Aorta (tissue), 5 donors: Measurements from ENCODE around the gene ETAA1. TPM values are rescaled to one million over a fixed set of nuclear protein-coding genes. Genes with fewer than 3 reads are reported as not detected.
A peak's percentile ranks its signal among the peaks of the same experiment; 100 is the strongest.

Source experiments
- ATAC-seq: fragments of 200-7000 bp; cut with Tn5 transposase; one replicate; pipeline ENCODE4 v1.9.1; 2022; ENCODE audit warnings: moderate library complexity; ENCODE audit not compliant: low FRiP score
- DNase-seq, 2 donors: peaks; one replicate each; pipeline ENCODE4 v3.0.0-alpha.2; 2020
- H3K27ac ChIP-seq, 2 donors: one replicate each; pipeline ENCODE4 v1.5.1; 2013; ENCODE audit warnings: low read length in 2 of 2, mild to moderate bottlenecking in 2 of 2, moderate library complexity in 2 of 2, control low read depth in 1 of 2, inconsistent platforms in 1 of 2, low read depth in 1 of 2
- H3K27me3 ChIP-seq, 2 donors: one replicate each; pipeline ENCODE4 v1.6.1; 2013; ENCODE audit warnings: control low read depth in 1 of 2, low read length in 1 of 2, mild to moderate bottlenecking in 1 of 2, moderate library complexity in 1 of 2; ENCODE audit not compliant: insufficient read depth in 2 of 2, control insufficient read depth in 1 of 2
- H3K36me3 ChIP-seq, 2 donors: one replicate each; pipeline ENCODE4 v1.6.1; 2013; ENCODE audit warnings: control low read depth in 1 of 2, low read length in 1 of 2, mild to moderate bottlenecking in 1 of 2; ENCODE audit not compliant: insufficient read depth in 2 of 2, control insufficient read depth in 1 of 2
- H3K4me1 ChIP-seq, 2 donors: one replicate each; pipeline ENCODE4 v1.6.1; 2013; ENCODE audit warnings: low read length in 2 of 2, control low read depth in 1 of 2, mild to moderate bottlenecking in 1 of 2, moderate library complexity in 1 of 2; ENCODE audit not compliant: insufficient read depth in 2 of 2, control insufficient read depth in 1 of 2
- H3K4me3 ChIP-seq, 2 donors: one replicate each; pipeline ENCODE4 v1.5.1; 2013; ENCODE audit warnings: low read length in 2 of 2, control low read depth in 1 of 2, mild to moderate bottlenecking in 1 of 2
- H3K9me3 ChIP-seq: one replicate; pipeline ENCODE4 v1.6.1; 2013; ENCODE audit warnings: mild to moderate bottlenecking, low read length; ENCODE audit not compliant: control insufficient read depth
- WGBS, 2 donors: extraction: QIAGEN DNeasy Blood & Tissue Kit; methylation state at CpG; one replicate each; pipeline ENCODE4 v1.1.7; 2013; 5-methylcytosine and 5-hydroxymethylcytosine counted together
- intact Hi-C, 2 donors: fragments of 100-400 bp; cut with DNase I; formaldehyde crosslinking; loops; one replicate each; pipeline versions ENCODE4 v1.14.2 to v1.15.0; 2022
- long read RNA-seq, 2 donors: library from polyadenylated mRNA; unstranded; transcript quantifications; one replicate each; pipeline ENCODE4 v2.0.0, GENCODE V29; 2020 to 2021
- polyA plus RNA-seq, 2 donors: library from polyadenylated mRNA; stranded (reverse); fragments of 200-250 nt; gene quantifications; one replicate each; pipeline ENCODE4 v1.2.3, GENCODE V29; 2013
- total RNA-seq, 2 donors: library from RNA; stranded (reverse); fragmentation: NEBNext Ultra II Directional; extraction: Animal tissue kit (Norgen Biotek cat#: 25700); gene quantifications; one replicate each; pipeline ENCODE4 v1.2.1, GENCODE V29; 2021
- donor health status: healthy with polysubstance abuse.
- donor health status: Bipolar disorder and iron deficiency.
- donor health status: DM: no; HTN: no; CAD: no.
- donor health status: DM: no; HTN: no; CAD: no.
- donor health status: DM: yes; HTN: yes; CAD: no.

Gene ETAA1
- total RNA-seq (10 to 100 TPM; 11.7 to 14.9 TPM), polyA plus RNA-seq (10 to 100 TPM in 1 of 2 donors, 1 to 10 TPM in 1; 8.3 to 14.6 TPM)
- long read RNA-seq, donor 1, partial matches to known transcripts, result 6 of 9 reads
- long read RNA-seq, donor 1, other reads (novel, unspliced or antisense), result 3 of 9 reads
- long read RNA-seq, donor 2, partial matches to known transcripts, result 1 of 3 reads
- long read RNA-seq, donor 2, other reads (novel, unspliced or antisense), result 1 of 3 reads

DNA sequence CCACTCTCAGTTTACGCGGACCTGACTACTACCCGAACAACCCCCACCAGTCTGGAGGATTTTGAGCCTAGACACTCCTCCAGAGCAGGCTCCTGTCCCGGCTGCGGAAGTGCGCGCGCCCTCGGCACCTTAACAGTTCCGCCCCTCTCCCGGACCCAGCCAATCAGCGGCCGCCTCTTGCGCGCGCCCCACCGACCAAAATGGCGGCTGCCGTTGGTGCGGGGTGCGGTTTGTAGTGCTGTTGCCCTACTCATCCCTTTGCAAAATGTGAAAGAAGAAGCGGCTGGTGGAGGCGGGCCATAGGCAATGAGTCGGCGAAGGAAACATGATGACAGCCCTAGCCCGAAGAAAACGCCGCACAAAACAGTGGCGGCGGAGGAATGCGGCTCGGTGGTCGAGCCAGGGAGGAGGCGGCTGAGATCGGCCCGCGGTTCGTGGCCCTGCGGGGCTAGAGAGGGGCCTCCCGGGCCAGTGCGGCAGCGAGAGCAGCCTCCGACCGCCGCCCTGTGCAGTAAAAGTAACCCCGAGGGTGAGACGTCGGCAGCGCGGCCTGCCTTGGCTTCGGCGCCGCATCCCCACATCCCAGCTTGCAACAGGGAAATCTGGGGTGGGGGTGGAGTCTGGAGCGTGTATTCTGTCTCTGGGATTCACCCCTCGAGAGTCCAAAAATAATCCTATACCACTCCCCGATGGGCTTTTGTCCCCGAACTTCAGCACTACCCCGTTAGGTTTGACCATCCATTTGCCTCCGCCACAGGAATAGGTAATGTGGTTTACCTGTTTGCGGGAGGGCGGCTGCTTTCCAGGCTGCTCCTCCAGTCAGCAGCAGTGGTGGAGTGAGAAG lies at the start of gene ETAA1:
ETAA1 (plus strand) TSS at position 191 of the 844 bp plus-strand sequence; CDS start at position 307, 116 bp downstream.
- DNase-seq (peak; percentile 96 to 98), ATAC-seq (peak; percentile 99)
- intact Hi-C loops, result loop anchor here in 1 of 2 donors (2.0 to 10.0 kb wide), 2 partner anchors 29 to 143 kb away; no protein-coding TSS in a partner anchor
- H3K36me3 ChIP-seq, result no peaks in the 10 kb centered on the region
- peak within 1 kb of the TSS; percentile 64 to 66 for H3K4me3 ChIP-seq
- no peaks in the 10 kb centered on the region for H3K9me3 ChIP-seq
- peaks cover 0 to 3% of the 10 kb centered on the region in 2 donors for H3K4me1 ChIP-seq
- H3K27ac ChIP-seq, result peak within 1 kb of the TSS in 1 of 2 donors; percentile 80
- H3K27me3 ChIP-seq, result no peaks in the 10 kb centered on the region
- 0% methylated on average over 61 of the region's 61 CpGs for WGBS, 2 donors

GRCh38 chr2:67366832-67367412 lies 30.2 kb upstream of the ETAA1 start:
- H3K36me3 ChIP-seq, result no peaks in the 10 kb centered on the region
- ATAC-seq, result no peak
- no peak overlapping the region for H3K4me3 ChIP-seq
- H3K27me3 ChIP-seq, result no peaks in the 10 kb centered on the region
- H3K4me1 ChIP-seq, result peaks cover 0 to 1% of the 10 kb centered on the region in 2 donors
- no peaks in the 10 kb centered on the region for H3K9me3 ChIP-seq
- DNase-seq, result no peak
- H3K27ac ChIP-seq, result no peak overlapping the region
- intact Hi-C loops, result no loop called here

DNA sequence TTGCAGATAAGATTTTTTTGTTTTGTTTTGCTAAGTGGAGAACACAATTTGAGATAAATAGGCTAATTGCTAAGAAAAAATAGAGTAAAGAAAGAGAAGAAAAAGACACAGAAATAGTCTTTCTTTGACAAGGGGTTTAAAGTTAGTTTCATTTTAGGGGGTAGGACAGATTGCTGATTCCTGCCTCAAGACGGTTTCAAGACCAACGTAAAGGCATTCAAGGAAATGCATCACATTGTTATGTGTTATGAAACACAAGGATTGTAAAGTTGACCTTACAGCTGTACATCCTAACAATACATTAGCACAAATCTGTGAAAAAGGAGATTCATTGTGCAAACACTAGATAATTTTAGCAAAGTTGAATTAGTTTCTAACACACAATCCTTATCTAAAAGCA lies 22.7 kb upstream of the ETAA1 start:
- no peak for ATAC-seq
- intact Hi-C loops, result no loop called here
- H3K4me1 ChIP-seq, result peaks cover 0 to 3% of the 10 kb centered on the region in 2 donors
- peak overlapping the region; percentile 53 to 76 for H3K4me3 ChIP-seq
- WGBS, 2 donors, result 2% methylated on average over 2 of the region's 2 CpGs
- no peak overlapping the region for H3K27ac ChIP-seq
- no peaks in the 10 kb centered on the region for H3K36me3 ChIP-seq
- no peaks in the 10 kb centered on the region for H3K27me3 ChIP-seq
- no peak for DNase-seq
- H3K9me3 ChIP-seq, result no peaks in the 10 kb centered on the region

DNA sequence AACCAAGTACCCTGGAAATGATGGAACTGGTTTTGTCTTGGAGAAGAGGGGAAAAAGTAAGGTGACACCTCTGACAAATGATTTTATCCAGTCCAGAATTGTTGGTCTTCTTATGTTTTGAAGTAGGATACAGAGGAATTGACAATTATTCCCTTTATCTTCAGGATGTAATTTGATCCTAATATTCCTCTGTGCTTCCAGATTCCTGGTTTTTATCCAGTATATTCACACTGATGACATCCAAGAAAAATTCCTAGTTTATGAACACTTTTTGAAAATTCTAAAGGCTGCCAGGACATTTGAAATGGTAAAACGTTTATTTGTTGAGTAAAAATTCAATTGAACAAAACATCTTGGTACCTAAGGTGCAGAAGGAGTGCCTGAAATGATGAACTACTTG lies 22.2 kb upstream of the ETAA1 start:
- H3K36me3 ChIP-seq, result no peaks in the 10 kb centered on the region
- intact Hi-C loops, result no loop called here
- 3% methylated on average over 1 of the region's 1 CpG for WGBS, 2 donors
- ATAC-seq, result no peak
- H3K4me3 ChIP-seq, result peak overlapping the region in 1 of 2 donors; percentile 76
- DNase-seq, result no peak
- no peak overlapping the region for H3K27ac ChIP-seq
- H3K9me3 ChIP-seq, result no peaks in the 10 kb centered on the region
- H3K27me3 ChIP-seq, result no peaks in the 10 kb centered on the region
- H3K4me1 ChIP-seq, result peaks cover 0 to 3% of the 10 kb centered on the region in 2 donors

GRCh38 chr2:67378555-67378954 lies 18.6 kb upstream of the ETAA1 start:
- no peak for DNase-seq
- Histone ChIP-seq H3K27me3 (no peaks in the 10 kb centered on the region), H3K27ac (no peak overlapping the region), H3K4me1 (peaks cover 0 to 2% of the 10 kb centered on the region in 2 donors), H3K36me3 (no peaks in the 10 kb centered on the region), H3K4me3 (no peak overlapping the region), H3K9me3 (no peaks in the 10 kb centered on the region)
- intact Hi-C loops, result no loop called here
- 81 to 88% methylated on average over 1 of the region's 1 CpG for WGBS, 2 donors
- ATAC-seq, result no peak

- H3K4me3 ChIP-seq, result no peak overlapping the region
- H3K27me3 ChIP-seq, result no peaks in the 10 kb centered on the region
- intact Hi-C loops, result no loop called here
- no peaks in the 10 kb centered on the region for H3K36me3 ChIP-seq
- H3K27ac ChIP-seq, result no peak overlapping the region
- no peaks in the 10 kb centered on the region for H3K9me3 ChIP-seq
- DNase-seq, result no peak
- no peak for ATAC-seq
- H3K4me1 ChIP-seq, result peaks cover 0 to 2% of the 10 kb centered on the region in 2 donors
- WGBS, 2 donors, result 96 to 100% methylated on average over 1 of the region's 1 CpG
Measured at GRCh38 chr2:67379048-67379447, 18.1 kb upstream of the ETAA1 start.

DNA sequence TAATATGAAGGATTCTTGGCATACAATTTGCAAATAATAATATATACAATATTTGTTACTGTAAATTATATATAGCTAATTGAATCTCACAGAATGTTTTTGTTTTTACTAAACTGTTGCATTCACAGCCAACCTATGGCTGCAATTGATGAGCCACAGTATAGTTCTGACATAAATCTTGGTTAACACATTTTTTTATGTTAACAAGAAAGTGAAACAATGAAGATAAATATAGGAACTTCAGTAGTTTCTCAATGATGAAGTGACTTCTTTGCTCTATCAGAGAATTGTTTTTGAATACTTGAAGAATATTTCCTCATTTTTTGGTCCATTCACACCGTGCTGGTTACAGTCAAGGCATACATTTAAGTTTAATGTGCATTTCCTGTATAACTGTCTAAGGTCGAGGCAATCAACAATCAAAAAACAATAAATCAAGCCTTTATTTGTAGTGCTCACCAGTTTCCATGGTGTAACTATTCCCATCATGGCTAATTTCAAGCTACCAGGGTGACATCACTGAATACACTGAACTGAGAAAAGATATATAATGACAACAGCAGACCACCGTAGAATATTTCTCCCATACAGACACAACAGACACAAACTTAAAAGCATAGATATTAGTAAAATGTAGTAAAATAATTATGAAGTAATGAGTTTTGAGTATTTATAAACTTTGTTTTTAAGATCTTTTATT lies 12.9 kb upstream of the ETAA1 start:
- DNase-seq (no peak), ATAC-seq (no peak)
- Histone ChIP-seq H3K4me3 (no peak overlapping the region), H3K36me3 (no peaks in the 10 kb centered on the region), H3K27ac (no peak overlapping the region), H3K9me3 (no peaks in the 10 kb centered on the region), H3K27me3 (no peaks in the 10 kb centered on the region), H3K4me1 (peaks cover 0 to 4% of the 10 kb centered on the region in 2 donors)
- intact Hi-C loops, result no loop called here
- WGBS, 2 donors, result 71 to 72% methylated on average over 3 of the region's 3 CpGs

GRCh38 chr2:67388680-67389079 lies 8.5 kb upstream of the ETAA1 start:
- H3K4me1 ChIP-seq, result peaks cover 4% of the 10 kb centered on the region in 2 donors
- 59 to 66% methylated on average over 2 of the region's 2 CpGs for WGBS, 2 donors
- H3K4me3 ChIP-seq, result no peak overlapping the region
- H3K9me3 ChIP-seq, result no peaks in the 10 kb centered on the region
- intact Hi-C loops, result loop anchor here in 1 of 2 donors (5.0 kb wide), 1 partner anchor 126 kb away; no protein-coding TSS in a partner anchor
- DNase-seq (no peak), ATAC-seq (no peak)
- peak overlapping the region; percentile 55 to 61 for H3K27ac ChIP-seq
- H3K27me3 ChIP-seq, result no peaks in the 10 kb centered on the region
- no peaks in the 10 kb centered on the region for H3K36me3 ChIP-seq
